NCI-H2196 treated with DMSO at 0.1 percent for 48 hours (cell line): ENCODE results near the gene RNU5B-1.
A peak's percentile ranks its signal among the peaks of the same experiment; 100 is the strongest.
"Not testable (repeated sequence)": the region's sequence is repeated elsewhere in the genome, so short reads cannot be mapped to it uniquely, and the experiment has no call there.

ENCODE experiments used
- DNase-seq: peaks from one replicate; lab custom pipeline; 2025; ENCODE audit not compliant: unreplicated experiment; lab: John Stamatoyannopoulos, UW

RNU5B-1 gene

DNA sequence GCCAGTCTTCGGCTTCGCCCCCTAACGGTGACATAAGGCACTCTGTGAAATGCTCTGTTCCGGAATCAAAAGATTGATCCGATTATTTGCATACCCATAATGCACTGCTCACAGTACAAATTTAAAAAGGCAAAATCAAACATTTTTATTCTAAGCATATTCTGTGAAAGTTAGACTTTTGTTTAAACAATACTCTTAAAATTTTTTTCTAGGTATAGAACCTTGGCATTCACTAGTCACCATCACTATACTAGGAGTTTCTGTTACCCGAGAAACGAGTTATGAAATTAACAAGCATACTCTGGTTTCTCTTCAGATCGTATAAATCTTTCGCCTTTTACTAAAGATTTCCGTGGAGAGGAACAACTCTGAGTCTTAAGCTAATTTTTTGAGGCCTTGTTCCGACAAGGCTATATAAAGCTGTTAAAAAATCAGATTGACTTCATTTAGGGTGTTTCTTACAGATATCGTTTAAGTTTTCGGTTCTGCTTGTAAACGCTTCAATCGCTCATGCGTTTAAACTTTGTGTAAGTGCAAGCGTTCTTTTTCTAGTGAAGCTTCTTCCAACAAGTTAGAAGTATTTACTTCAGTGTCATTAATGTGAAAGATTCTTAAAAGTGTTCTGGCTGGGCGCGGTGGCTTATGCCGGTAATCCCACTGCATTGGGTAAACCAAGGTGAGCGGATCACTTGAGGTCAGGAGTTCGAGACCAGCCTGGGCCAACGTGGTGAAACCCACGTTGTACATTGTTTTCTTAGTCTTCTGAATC lies at the start of gene RNU5B-1:
TSS of gene RNU5B-1 (plus strand) at position 297 of the 769 bp plus-strand sequence.
- peak; percentile 48 for DNase-seq

DNA sequence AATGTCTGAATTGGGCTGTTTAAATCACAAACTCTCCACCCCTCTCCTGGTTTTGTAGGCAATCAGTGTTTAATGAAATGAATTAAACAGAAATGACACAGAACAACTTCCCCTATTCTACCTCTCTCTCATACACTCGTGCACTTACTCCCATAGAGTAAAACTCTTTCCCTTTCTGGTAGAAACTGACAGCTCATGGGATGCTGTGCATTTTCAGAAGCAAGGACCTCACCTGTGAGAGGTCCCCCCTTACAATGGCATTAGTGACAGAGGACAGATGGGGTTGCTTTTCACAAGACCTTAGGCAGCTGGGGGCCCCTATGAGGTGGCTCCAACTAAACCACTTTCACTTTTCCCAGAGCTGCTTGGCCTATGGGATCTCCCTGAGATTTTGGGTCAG lies 49.7 kb upstream of the RNU5B-1 start:
- no peak for DNase-seq

DNA sequence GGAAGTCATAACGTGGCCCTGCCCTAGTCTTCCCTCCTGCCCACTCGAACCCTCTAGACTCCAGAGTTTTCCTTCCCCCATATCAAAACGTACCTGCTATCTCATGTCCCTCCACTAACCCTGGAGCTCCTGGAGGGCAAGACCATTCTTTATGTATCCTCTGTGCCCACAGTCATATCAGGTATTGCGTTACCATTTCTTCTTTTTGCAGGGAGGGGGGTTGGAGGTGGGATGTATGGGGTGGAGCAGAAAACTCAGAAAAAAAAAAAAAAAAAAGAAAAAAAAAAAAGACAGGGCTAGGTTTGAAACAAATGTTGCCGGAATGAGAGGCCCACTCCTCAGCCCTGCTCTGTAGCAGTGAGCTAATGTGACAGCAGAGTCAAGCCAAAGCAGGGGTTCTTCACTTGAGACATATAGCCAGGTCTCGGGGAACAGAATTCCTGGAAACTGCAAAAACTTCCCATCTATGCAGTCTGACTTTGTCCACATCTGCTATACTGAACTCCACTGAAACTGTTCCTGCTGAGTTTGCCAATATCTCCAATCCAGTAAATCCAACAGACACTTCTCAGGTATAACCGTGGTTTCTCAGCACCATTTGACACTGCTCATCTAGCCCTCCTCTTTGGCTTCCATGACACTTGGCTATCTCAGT lies 48.9 kb upstream of the RNU5B-1 start:
- DNase-seq, result no peak

DNA sequence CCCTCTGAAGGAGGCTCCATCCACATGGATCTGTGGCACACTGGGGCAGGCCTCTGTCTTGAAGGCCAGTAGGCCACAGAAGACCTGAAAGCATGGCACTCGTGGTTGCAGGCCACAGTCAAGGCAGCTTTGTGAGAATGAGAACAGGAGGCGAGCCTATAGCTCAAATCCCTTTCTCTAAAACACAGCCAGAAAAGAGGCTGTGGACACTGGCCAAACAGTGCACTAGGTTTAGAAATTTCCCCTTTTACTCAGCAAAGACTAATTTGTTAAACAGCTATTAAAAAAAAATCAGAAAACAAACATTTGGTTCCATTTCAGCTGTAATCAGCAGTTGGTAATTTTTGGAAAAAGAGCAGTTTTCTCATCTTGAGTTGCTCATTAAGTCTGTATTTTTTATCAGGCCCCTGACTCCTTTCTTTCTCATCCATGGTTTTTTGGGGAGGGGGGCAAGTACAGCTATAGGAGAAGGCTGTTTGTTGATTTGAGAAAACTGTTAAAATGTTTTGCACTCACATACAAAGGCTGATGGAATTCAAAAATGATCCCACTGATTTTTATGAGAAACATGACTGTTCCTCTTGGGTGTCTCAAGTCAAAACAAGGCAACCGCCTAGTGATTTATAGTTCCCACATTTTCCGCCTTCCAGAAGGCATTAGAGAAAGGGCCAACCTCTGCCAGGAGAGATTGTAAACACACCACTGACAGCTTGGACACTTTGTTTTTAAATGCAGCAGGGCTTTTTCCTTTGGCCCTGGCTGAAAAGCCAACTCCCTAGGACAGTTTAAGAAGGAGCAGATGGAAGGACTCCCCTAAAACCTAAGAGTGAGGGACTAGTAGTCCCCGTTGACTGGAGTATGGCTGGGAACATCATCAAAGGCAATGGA lies 45.9 kb upstream of the RNU5B-1 start:
- DNase-seq, result no peak

DNA sequence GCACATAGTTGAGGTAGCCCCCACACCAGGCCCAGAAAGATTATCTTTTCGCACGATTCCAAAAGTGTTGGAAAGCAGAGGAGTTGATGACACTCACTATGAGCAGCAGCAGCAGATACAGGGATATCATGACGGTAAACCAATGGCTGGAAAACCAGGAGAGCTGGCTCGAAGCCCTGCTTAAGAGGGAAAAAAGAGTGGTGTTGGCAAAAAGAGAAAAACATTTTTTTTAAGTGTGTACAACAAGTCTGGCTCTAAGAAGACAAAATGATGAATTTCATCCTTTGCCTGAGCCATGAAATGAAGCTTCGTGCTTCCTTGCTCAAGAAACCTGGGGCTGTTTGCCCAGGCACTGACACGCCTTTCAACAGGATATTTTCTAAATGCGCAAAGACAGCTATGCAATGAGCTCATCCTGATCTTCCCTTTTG lies 45.1 kb upstream of the RNU5B-1 start:
- DNase-seq, result no peak

DNA sequence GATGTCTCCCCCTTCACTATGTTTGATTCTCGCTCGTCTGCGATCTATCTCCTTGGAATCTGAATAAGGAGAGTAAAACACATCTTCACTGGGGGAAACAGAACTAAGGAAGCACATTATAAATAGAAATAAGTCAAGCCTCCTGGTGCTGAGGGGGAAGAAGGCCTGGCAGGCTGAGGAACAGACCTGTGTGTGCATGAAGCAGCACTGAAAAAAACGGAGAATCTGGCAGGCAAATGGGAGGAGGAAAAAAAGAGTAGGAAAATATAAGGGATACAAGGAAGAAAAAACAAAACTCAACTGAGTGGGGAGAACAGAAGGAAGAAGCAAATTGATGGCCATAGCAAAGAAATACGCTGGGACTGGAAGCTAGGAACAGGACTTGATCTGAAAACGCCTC lies 43.5 kb upstream of the RNU5B-1 start:
- no peak for DNase-seq

DNA sequence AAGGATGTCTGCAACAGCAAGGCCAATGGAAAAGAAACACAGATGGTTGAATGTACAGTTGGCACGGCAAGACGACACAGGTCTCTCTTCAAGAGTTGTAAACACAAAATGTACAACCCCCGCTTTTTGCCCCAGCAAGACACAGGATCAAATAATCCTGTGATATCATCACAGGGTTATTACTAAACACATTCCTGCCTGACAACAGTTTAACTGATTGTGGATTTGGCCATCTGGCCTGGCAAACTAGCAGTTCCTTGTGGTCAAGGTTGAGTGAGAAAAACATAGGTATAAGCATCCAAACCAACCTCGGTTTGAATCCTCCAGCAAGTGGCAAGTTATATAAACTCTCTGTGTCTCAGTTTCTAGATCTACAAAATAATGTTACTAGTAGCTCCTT lies 41.2 kb upstream of the RNU5B-1 start:
- DNase-seq, result no peak

DNA sequence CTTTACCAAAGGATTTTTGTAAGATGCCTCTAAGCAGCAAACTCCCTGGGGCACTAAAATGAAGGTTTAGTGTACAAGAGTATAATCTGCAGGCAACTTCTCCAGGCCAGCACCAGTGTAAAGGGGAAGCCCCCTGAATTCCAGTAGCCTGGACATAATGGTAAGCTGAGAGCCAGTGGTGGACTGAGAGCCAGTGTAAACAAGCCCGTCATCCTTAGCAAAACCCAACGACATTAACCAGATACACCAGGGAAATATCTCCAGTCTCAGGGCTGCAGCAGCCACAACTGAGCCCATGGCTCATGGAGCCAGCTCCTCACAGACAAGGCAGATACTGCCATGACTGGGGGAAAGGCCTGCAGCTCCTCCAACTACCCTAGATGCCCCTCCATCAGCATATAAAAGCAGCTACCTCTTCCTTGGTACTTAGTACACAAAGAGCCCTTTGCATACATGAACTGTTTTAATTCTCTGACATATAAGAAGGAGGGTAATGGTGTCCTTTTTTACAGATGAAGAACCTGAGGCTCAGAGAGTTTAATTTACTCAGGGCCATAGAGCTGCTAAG lies 39.5 kb upstream of the RNU5B-1 start:
- DNase-seq, result no peak

DNA sequence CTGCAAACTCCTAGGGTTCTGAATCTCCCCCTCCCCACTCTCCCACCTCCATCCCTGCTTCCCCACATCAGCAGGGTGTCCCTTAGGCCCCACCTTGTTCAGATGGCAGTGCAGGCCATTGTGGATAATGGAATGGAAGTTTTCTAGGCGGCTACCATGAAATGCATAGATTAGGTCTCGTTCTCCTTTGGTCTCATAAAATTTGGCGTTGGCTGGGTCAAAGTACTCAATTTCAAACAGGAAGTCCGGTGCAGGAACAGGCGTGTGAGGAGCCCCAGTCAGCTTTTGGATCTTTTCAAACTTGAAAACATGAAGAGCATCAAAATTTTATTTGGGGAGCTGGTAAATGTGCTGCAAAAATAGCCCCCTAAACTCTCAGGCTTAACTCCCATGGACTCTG lies 38.0 kb upstream of the RNU5B-1 start:
- no peak for DNase-seq

DNA sequence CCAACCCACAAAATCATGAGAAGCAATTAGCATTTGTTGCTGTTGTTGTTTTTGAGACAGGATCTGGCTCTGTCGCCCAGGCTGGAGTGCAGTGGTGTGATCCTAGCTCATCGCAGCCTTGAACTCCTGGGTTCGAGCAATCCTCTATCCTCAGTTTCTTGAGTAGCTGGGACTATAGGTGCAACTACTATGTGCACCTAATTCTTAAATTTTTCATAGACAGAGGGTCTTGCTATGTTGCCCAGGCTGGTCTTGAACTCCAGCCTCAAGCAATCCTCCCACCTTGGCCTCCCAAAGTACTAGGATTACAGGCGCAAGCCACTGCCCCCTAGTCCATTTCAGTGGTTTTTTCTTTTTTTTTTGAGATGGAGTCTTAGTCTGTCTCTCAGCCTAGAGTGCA lies 36.1 kb upstream of the RNU5B-1 start:
- no peak for DNase-seq

DNA sequence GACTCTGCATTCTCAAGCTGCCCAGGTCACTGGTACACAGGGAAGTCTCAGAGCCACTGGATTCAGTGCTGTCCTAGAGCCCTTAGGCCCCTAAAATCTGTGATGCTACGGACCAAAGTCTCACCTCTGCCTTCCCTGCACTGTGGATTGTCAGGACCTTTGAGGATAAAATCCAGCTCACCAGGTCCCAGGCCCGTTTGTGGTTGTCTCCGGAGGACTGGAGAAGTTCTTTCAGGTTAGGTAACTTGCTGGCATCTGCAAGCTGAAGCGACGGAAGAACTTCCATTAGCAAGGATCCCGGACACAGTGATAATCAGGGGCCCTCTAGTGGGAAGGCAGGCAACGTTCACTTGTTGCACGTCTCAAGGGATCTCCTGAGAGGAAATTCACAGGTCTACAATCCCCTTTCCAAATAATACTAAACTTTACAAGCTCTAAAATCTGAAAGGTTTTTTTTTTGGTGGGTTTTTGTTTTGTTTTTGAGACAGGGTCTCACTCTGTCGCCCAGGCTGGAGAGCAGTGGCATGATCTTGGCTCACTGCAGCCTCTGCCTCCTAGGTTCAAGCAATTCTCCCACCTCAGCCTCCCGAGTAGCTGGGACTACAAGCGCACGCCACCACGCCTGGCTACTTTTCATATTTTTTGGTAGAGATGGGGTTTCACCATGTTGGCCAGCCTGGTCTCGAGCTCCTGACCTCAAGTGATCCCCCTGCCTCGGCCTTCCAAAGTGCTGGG lies 33.5 kb upstream of the RNU5B-1 start:
- not testable (repeated sequence) for DNase-seq

DNA sequence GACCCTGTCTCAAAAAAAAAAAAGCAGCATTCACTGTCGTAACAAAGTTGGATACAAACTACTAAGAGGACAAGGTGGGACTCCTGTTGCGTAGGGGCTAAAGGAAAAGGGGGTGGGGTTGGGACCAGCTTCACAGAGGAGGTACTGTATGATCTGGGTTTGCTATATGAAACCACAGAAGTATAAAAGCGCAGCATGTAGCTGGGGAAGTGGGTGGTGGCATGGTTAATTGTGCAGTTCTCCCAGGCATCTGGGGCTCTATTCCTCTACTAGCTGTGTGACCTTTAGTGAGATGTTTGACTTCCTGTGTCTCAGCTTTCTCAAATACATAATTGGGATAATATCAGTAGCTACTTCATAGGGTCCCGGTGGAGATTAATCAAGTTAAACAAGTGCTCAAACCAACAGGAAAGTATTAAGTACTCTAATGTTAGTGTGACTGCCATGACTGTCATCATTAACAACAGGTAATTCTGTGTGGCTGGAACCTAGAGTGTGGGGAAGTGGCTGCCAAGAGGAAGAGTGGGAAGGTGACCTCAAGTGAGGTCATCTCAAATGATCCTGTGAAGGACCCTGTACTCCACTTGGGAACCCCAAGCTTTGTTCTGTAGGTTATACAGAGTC lies 29.3 kb upstream of the RNU5B-1 start:
- DNase-seq, result no peak

DNA sequence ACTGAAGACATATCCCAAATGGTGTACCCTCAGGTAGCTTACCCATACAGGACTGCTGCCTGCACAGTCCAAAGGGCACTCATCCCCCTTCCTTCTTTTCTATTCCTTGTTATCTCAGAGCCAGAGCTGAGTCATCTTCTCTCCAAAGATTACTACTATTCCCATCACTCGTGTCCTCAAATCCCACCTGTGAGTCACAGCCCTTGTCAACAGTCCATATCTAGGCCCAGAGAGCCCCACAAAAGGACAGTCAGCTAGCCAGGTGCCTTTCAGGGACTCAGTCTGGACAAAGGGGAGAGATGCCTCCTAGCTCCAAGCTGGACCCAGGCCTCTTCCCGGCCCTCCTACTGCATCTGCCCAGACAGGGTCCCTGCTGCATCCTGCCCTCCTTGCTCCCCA lies 28.8 kb upstream of the RNU5B-1 start:
- DNase-seq, result no peak

DNA sequence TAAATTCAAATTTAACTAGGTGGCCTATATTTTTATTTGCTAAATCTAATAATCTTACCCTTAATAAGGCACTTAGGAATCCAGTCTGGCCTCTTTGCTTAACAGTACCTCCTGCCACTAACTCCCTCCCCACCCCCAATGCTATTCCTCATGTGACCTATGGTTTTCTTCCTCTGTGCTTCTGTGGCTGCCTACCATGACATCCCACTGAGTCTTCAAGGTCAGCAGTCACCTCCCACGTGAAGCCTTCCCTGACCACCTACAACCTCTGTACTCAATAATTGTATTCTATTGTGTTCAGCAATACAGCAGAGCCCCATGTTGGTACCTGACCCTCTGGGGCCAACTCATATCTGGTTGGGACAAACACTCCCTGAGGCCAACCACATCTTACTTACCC lies 27.5 kb upstream of the RNU5B-1 start:
- DNase-seq, result no peak

DNA sequence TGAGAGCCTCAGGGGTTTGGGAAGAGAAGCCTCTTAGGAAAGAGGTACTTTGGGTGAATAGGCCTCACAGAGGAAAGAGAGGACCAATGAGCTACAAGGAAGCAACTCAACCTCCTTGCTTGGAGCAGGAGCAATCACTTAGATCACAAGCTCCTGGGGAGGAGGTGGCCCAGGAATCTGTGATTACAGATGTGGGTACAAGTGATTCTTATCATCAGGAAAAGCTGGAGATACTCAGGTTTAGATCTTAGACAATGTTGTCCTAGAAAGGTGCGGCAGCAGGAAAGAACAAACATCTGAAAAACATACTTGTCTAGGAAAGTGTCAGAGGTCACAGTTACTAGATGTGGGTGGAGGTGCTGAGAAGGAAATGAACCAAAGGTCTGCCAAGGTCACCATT lies 26.0 kb upstream of the RNU5B-1 start:
- no peak for DNase-seq

DNA sequence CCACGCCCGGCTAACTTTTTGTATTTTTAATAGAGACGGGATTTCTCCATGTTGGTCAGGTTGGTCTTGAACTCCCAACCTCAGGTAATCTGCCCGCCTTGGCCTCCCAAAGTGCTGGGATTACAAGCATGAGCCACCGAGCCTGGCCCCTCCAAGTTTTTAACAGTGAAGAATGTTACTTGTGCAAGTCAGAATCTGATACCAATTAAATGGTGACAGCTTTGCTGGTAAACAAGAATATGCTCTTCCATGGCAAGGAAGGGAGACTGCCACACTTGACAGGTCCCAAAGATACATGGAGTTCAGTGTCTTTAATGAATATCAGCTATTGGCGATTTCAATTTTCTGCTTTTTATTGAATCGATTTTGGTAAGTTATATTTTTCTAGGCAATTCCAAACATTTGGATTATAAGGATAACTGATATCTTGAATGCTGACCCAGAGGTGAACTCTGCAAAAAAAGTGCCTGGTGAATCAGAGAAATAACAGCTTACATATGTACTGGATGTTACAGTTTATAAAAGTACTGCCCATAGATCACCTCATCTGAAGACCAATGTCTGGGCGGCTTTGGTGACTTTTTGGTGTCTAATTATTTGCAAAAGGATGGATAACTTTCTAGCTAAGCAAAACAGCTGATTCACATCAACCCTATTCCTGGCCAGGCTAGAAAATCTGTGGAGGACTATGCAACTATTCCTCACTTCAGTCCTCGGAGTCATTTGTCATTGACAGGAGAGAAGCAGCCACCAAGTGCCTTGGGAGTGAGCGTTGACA lies 19.0 kb upstream of the RNU5B-1 start:
- no peak for DNase-seq

DNA sequence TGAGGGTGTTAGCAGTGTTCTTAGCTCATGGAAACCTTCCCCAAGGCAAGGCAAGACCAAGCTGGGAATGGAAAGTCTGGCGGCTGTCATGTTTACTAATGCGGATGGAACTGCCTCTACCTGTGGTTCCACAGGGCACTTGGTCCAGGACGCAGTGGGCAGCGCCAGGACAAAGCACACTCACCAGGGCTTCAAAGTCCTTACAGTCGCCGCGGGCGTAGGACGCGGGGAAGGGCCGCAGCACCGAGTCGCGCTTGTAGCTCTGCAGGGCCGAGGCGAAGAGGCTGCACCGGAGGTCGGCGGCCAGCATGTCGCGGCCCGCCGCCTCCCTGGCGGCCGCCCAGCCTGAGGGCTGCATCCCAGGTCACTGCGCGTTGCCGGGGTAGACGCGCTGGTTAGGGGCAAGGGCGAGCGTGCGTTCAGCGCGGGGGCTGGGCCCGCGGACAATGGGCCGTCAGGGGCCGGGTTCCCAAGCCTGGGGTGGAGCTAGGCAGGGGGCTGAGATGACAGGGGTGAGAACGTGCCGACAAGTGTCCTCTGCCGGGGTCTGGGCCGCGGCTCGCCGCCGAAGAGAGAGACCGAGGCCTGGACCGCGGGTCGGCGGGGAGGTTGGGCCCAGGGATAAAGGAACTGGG lies 18.3 kb upstream of the RNU5B-1 start:
- DNase-seq, result peak; percentile 10

DNA sequence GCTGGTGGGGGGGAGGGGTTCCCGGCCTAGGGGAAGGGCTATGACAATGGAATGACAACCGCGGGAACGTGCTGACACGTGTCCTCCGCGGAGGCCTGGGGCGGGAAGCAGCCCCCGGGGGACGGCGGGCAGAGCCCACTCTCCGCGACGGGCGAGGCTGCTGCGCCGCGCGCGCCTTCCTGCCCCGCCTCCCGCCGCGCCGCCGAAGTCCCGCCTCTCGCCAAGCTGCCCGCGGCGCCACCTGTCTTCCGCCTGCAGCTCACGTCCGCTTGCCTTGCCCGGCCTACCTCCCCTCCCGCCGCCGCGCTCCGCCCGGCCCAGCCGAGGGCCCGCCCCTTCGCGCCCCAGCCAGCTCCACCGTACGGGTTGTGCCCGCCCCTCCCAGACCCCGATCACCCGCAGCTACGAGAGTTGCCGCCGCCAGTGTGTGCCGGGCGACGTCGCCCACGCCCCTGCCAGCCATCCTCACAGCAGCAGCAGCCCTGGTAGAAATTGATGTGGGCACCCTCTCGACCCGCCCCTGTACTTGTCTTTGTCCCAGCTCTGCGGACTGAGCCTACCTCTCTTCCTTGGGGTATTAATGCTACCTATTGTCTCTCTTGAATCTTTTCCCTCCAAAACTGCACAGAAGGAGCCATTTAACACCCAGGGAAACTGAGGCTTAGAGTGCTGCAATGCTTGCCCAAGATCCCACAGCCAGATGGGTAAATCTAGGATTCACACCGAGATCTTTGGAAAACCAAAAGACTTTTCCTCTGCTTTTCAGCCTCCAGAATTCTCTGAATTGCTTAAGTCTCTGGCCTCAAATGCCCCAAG lies 17.6 kb upstream of the RNU5B-1 start, which contains the start of gene PARP16:
TSS of gene PARP16 (minus strand) at position 180 of the 816 bp plus-strand sequence. CDS start 457 bp downstream, outside the sequence.
- DNase-seq, result peak; percentile 81
